ENCODE results near the gene MGAT4B.

- TF ChIP-seq GATA3 (IDR thresholded peaks at IDR 0.05; ENCODE audit: low read depth, low read length) (no peak), GATA2 (IDR thresholded peaks at IDR 0.05; ENCODE audit: low read depth, low read length) (no peak)
Measured at GRCh38 chr5:179772351-179772750, 34.3 kb downstream of the MGAT4B start.
